ENCODE results near the gene CYSLTR2.
A peak's percentile ranks its signal among the peaks of the same experiment; 100 is the strongest.

GRCh38 chr13:48731957-48732569 lies 78.3 kb downstream of the CYSLTR2 start:
- TF ChIP-seq CTCF (IDR thresholded peaks at IDR 0.05) (peak; percentile 39 to 73 (median 54)), POLR2A (IDR thresholded peaks at IDR 0.05) (no peak)
